Measurements from ENCODE around the gene SIRT6.

Gene SIRT6

DNA sequence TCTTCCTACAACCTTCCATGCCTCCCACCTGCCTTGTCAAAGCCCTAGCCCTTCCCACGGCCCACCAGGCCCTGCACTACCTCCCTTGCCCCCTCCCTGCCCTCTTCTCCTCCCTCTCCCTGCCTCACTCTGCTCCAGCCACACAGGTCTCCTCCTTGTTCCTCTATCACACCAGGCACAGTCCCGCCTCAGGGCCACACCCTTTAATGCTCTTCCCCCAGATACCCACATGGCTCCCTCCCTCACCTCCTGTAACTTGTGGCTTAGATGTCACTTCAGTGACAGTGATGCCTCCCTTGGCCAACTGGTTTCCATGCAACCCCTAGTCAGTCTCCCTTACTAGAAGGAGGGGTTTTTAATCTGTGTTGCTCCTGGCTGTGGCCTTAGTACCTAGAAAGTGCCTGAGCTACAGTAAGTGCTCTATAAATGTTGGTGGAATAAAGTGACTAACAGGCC is 1.3 kb downstream of the SIRT6 start:
- TF ChIP-seq, protein P1, sequence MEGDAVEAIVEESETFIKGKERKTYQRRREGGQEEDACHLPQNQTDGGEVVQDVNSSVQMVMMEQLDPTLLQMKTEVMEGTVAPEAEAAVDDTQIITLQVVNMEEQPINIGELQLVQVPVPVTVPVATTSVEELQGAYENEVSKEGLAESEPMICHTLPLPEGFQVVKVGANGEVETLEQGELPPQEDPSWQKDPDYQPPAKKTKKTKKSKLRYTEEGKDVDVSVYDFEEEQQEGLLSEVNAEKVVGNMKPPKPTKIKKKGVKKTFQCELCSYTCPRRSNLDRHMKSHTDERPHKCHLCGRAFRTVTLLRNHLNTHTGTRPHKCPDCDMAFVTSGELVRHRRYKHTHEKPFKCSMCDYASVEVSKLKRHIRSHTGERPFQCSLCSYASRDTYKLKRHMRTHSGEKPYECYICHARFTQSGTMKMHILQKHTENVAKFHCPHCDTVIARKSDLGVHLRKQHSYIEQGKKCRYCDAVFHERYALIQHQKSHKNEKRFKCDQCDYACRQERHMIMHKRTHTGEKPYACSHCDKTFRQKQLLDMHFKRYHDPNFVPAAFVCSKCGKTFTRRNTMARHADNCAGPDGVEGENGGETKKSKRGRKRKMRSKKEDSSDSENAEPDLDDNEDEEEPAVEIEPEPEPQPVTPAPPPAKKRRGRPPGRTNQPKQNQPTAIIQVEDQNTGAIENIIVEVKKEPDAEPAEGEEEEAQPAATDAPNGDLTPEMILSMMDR (IDR thresholded peaks at IDR 0.05; ENCODE audit: low read depth, low read length, missing control alignments) = no peak
- DNase-seq (ENCODE audit: low read depth) = no peak
- H3K4me3 ChIP-seq (ENCODE audit: low read depth, low read length) = peak overlapping the region; percentile 24

GRCh38 chr19:4178990-4179389 is 3.4 kb downstream of the SIRT6 start:
- no peak overlapping the region for H3K4me3 ChIP-seq (ENCODE audit: low read depth, low read length)
- no peak for DNase-seq (ENCODE audit: low read depth)
- TF ChIP-seq, protein P1 (IDR thresholded peaks at IDR 0.05; ENCODE audit: low read depth, low read length, missing control alignments) = no peak

DNA sequence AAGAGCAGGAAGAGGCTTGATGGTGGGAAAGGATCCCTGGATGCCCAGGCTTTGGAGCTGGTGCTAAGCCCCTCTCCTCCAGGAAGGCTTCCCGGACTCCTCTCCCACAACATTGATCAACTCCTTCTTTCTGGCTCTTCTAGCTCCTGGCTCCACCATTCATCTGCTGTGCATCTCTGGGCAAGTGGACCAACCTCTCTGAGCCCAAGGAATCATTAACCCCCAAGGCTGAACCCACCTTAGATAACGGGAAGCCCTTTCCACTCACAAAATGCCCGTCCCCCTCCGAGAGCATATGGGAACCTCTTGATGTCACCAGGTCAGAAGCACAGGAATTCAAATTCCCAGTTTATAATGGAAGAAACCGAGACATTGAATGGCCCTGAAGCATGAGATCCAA is 5.2 kb downstream of the SIRT6 start:
- TF ChIP-seq, protein P1 (IDR thresholded peaks at IDR 0.05; ENCODE audit: low read depth, low read length, missing control alignments) = no peak
- H3K4me3 ChIP-seq (ENCODE audit: low read depth, low read length) = no peak overlapping the region
- DNase-seq (ENCODE audit: low read depth) = no peak

DNA sequence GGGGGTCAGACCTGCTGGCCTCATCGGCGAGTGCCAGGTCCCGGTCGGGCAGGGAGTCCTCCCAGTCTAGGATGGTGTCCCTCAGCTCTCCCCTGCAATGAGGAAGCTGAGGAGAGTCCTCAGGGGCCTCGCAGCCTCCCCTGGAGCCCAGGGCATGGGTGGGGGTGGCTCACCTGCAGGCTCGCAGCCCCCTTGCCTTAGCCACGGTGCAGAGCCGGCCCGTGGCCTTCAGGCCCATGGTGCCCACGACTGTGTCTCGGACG is 6.8 kb downstream of the SIRT6 start:
- DNase-seq (ENCODE audit: low read depth) = no peak
- no peak overlapping the region for H3K4me3 ChIP-seq (ENCODE audit: low read depth, low read length)
- TF ChIP-seq, protein P1 (IDR thresholded peaks at IDR 0.05; ENCODE audit: low read depth, low read length, missing control alignments) = no peak

DNA sequence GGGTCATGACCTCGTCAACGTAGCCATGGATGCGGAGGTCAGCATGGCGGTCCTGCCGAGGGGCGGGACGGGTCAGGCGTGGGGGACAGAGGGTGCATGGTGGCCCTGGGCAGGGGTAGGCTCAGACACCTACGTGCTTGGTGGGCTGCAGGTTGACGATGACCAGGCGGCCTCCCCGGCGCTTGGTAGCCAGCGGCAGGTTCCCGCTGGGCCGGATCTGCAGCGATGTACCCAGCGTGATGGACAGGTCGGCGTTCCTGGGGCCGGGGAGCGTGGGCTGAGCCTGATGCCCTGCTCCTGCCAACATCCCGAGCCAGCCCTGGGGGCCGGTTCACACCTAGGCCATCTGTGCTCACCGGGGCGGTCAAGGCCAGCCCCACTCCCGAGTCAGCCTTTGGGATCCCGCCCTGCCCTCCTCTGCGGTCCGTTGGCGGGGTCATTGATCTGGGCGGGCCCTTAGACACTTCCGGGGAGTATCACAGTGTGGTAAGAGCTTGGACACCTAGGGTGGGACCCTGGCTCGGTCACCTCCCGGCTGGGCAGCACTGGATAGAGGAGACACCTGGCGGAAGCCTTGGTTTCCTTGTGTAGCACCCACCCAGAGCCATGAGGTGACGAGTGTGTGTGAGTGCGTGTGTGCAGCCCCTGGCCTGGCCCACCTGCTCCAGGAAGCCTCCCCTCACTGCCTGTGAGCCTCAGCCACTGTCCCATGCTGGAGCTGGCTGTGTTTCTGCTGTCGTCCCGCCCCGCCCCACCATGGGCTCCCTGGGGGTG is 7.3 kb downstream of the SIRT6 start:
- TF ChIP-seq, protein P1 (IDR thresholded peaks at IDR 0.05; ENCODE audit: low read depth, low read length, missing control alignments) = no peak
- no peak overlapping the region for H3K4me3 ChIP-seq (ENCODE audit: low read depth, low read length)
- no peak for DNase-seq (ENCODE audit: low read depth)

GRCh38 chr19:4174213-4174894 is 8.0 kb downstream of the SIRT6 start:
- no peak for DNase-seq (ENCODE audit: low read depth)
- H3K4me3 ChIP-seq (ENCODE audit: low read depth, low read length) = no peak overlapping the region
- TF ChIP-seq, protein P1 (IDR thresholded peaks at IDR 0.05; ENCODE audit: low read depth, low read length, missing control alignments) = no peak
